Neural cell (in vitro differentiated cells): ENCODE data around the gene PCNX1. TPM values are rescaled to one million over a fixed set of nuclear protein-coding genes. Genes with fewer than 3 reads are reported as not detected.

Experiments used
- H2AFZ ChIP-seq: fragments of 200-600, 300-800 bp; sonication (generic), shearing (Covaris generic); 2 replicates; pipeline ENCODE4 v1.6.0; 2014; ENCODE audit warnings: low read depth, mild to moderate bottlenecking, antibody characterized with exemption, low read length, moderate library complexity
- H3F3A ChIP-seq: fragments of 200-600 bp; shearing (Covaris generic); 2 replicates; pipeline ENCODE4 v1.6.1; 2016; ENCODE audit warnings: mild to moderate bottlenecking, moderate library complexity, mixed read lengths, antibody characterized with exemption, low read length; ENCODE audit not compliant: insufficient read depth, poor library complexity, severe bottlenecking
- H3K27ac ChIP-seq: fragments of 200-600, 300-800 bp; sonication (generic), shearing (Covaris generic); 2 replicates; pipeline ENCODE4 v1.5.1; 2014; ENCODE audit warnings: mild to moderate bottlenecking, low read length, moderate library complexity
- H3K27me3 ChIP-seq: fragments of 300-800, 200-600 bp; sonication (generic), shearing (Covaris generic); 2 replicates; pipeline ENCODE4 v1.6.0; 2014; ENCODE audit warnings: mild to moderate bottlenecking, low read depth, low read length, moderate library complexity; ENCODE audit not compliant: insufficient read depth
- H3K36me3 ChIP-seq: fragments of 300-800, 200-600 bp; sonication (generic), shearing (Covaris generic); 2 replicates; pipeline ENCODE4 v1.5.1; 2014; ENCODE audit warnings: mild to moderate bottlenecking, antibody characterized with exemption, low read length, moderate library complexity; ENCODE audit not compliant: insufficient read depth
- H3K4me2 ChIP-seq: fragments of 300-800, 200-600 bp; sonication (generic), shearing (Covaris generic); 2 replicates; pipeline ENCODE4 v1.6.0; 2014; ENCODE audit warnings: mild to moderate bottlenecking, low read length
- H3K4me3 ChIP-seq: fragments of 300-800, 200-600 bp; sonication (generic), shearing (Covaris generic); 2 replicates; pipeline ENCODE4 v1.5.1; 2014; ENCODE audit warnings: mild to moderate bottlenecking, low read length, moderate library complexity
- H3K79me2 ChIP-seq: fragments of 200-600 bp; shearing (Covaris generic); replicated peaks from 2 replicates; pipeline ENCODE4 v1.6.0; 2014; ENCODE audit warnings: mild to moderate bottlenecking, low read length, moderate library complexity; ENCODE audit not compliant: insufficient read depth
- H3K9ac ChIP-seq: fragments of 300-800, 200-600 bp; sonication (generic), shearing (Covaris generic); 2 replicates; pipeline ENCODE4 v1.6.1; 2016; ENCODE audit warnings: mild to moderate bottlenecking, low read length, mixed read lengths
- H3K9me2 ChIP-seq: fragments of 200-600 bp; shearing (Covaris generic); 2 replicates; pipeline ENCODE4 v1.6.1; 2016; ENCODE audit warnings: mild to moderate bottlenecking, low read length, mixed read lengths; ENCODE audit not compliant: insufficient read depth
- H3K9me3 ChIP-seq: fragments of 200-600, 300-800 bp; sonication (generic), shearing (Covaris generic); 2 replicates; pipeline ENCODE4 v1.6.1; 2016; ENCODE audit warnings: mild to moderate bottlenecking, mixed run types, low read length, moderate library complexity, mixed read lengths
- H4K20me1 ChIP-seq: fragments of 200-600 bp; shearing (Covaris generic); 2 replicates; pipeline ENCODE4 v1.6.1; 2016; ENCODE audit warnings: mild to moderate bottlenecking, mixed run types; ENCODE audit not compliant: insufficient read depth
- CTCF ChIP-seq: fragments of 450-650 bp; IDR thresholded peaks from 2 replicates; pipeline ENCODE4 v1.5.1; 2014; ENCODE audit warnings: antibody characterized with exemption, mild to moderate bottlenecking, moderate library complexity; ENCODE audit not compliant: poor library complexity, severe bottlenecking
- EP300 ChIP-seq: fragments of 450-650 bp; conservative IDR thresholded peaks from 2 replicates; pipeline ENCODE4 v1.6.1; 2014; ENCODE audit warnings: antibody characterized with exemption, mild to moderate bottlenecking, moderate library complexity; ENCODE audit not compliant: poor library complexity, severe bottlenecking
- EZH2 ChIP-seq: fragments of 200-600, 300-800 bp; shearing (Covaris generic), sonication (generic); IDR thresholded peaks from 2 replicates; pipeline ENCODE4 v1.6.1; 2014; ENCODE audit warnings: antibody characterized with exemption, low read length, borderline replicate concordance, mild to moderate bottlenecking; ENCODE audit not compliant: insufficient read depth, poor library complexity, severe bottlenecking
- MXI1 ChIP-seq: fragments of 450-650 bp; conservative IDR thresholded peaks from 2 replicates; pipeline ENCODE4 v1.6.1; 2014; ENCODE audit warnings: antibody characterized with exemption, mild to moderate bottlenecking; ENCODE audit not compliant: poor library complexity, severe bottlenecking
- POLR2AphosphoS5 ChIP-seq: IDR thresholded peaks from 2 replicates; pipeline ENCODE4 v1.6.1; 2012
- RAD21 ChIP-seq: fragments of 450-650 bp; conservative IDR thresholded peaks from 2 replicates; pipeline ENCODE4 v1.6.1; 2014; ENCODE audit warnings: antibody characterized with exemption, mild to moderate bottlenecking, moderate library complexity
- SMC3 ChIP-seq: fragments of 450-650 bp; conservative IDR thresholded peaks from 2 replicates; pipeline ENCODE4 v1.6.1; 2014; ENCODE audit warnings: antibody characterized with exemption, mild to moderate bottlenecking, moderate library complexity; ENCODE audit not compliant: poor library complexity
- TAF1 ChIP-seq: IDR thresholded peaks from 2 replicates; pipeline ENCODE4 v1.6.1; 2012; ENCODE audit warnings: low read depth
- polyA plus RNA-seq: library from polyadenylated mRNA; depleted of rRNA; stranded (reverse); fragments of >200 nt; gene quantifications from 2 replicates; pipeline ENCODE4 v1.2.3, GENCODE V29; 2014
- TF ChIP-seq, protein P1 (sequence below): IDR thresholded peaks from 2 replicates; pipeline ENCODE4 v1.6.1; 2012; ENCODE audit warnings: borderline replicate concordance

The PCNX1 gene
- polyA plus RNA-seq, 1 donor from 2014 or later, result 23.7 TPM

- Histone ChIP-seq H3K27me3 (no peaks in the 10 kb centered on the region), H3K9me2 (no peaks in the 10 kb centered on the region), H2AFZ (no peak overlapping the region), H3K4me3 (no peak overlapping the region), H3K9me3 (no peaks in the 10 kb centered on the region), H3F3A (no peaks in the 10 kb centered on the region), H3K79me2 (no peaks in the 10 kb centered on the region), H3K36me3 (peaks cover 5% of the 10 kb centered on the region), H4K20me1 (no peaks in the 10 kb centered on the region), H3K4me2 (no peak overlapping the region), H3K27ac (no peak overlapping the region), H3K9ac (no peak overlapping the region)
- TF ChIP-seq POLR2AphosphoS5, result no peak
- TF ChIP-seq TAF1, result no peak
- TF ChIP-seq EP300, result no peak
- no peak for TF ChIP-seq RAD21
- TF ChIP-seq CTCF, result no peak
- TF ChIP-seq EZH2, result no peak
- TF ChIP-seq SMC3, result no peak
- TF ChIP-seq, protein P1, sequence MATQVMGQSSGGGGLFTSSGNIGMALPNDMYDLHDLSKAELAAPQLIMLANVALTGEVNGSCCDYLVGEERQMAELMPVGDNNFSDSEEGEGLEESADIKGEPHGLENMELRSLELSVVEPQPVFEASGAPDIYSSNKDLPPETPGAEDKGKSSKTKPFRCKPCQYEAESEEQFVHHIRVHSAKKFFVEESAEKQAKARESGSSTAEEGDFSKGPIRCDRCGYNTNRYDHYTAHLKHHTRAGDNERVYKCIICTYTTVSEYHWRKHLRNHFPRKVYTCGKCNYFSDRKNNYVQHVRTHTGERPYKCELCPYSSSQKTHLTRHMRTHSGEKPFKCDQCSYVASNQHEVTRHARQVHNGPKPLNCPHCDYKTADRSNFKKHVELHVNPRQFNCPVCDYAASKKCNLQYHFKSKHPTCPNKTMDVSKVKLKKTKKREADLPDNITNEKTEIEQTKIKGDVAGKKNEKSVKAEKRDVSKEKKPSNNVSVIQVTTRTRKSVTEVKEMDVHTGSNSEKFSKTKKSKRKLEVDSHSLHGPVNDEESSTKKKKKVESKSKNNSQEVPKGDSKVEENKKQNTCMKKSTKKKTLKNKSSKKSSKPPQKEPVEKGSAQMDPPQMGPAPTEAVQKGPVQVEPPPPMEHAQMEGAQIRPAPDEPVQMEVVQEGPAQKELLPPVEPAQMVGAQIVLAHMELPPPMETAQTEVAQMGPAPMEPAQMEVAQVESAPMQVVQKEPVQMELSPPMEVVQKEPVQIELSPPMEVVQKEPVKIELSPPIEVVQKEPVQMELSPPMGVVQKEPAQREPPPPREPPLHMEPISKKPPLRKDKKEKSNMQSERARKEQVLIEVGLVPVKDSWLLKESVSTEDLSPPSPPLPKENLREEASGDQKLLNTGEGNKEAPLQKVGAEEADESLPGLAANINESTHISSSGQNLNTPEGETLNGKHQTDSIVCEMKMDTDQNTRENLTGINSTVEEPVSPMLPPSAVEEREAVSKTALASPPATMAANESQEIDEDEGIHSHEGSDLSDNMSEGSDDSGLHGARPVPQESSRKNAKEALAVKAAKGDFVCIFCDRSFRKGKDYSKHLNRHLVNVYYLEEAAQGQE, result no peak
- no peak for TF ChIP-seq MXI1
Measured at GRCh38 chr14:71108398-71109119, 201.3 kb downstream of the PCNX1 start.

- peaks cover 5% of the 10 kb centered on the region for H3K36me3 ChIP-seq
- H3K27me3 ChIP-seq, result no peaks in the 10 kb centered on the region
- no peak overlapping the region for H3K4me2 ChIP-seq
- no peak overlapping the region for H2AFZ ChIP-seq
- H3K9me2 ChIP-seq, result no peaks in the 10 kb centered on the region
- no peaks in the 10 kb centered on the region for H3F3A ChIP-seq
- no peak for TF ChIP-seq RAD21
- no peak for TF ChIP-seq MXI1
- TF ChIP-seq SMC3, result no peak
- no peak for TF ChIP-seq POLR2AphosphoS5
- no peak for TF ChIP-seq EZH2
- no peak for TF ChIP-seq TAF1
- no peak for TF ChIP-seq EP300
- TF ChIP-seq, protein P1, result no peak
- TF ChIP-seq CTCF, result no peak
- H3K79me2 ChIP-seq, result no peaks in the 10 kb centered on the region
- H3K9ac ChIP-seq, result no peak overlapping the region
- no peak overlapping the region for H3K27ac ChIP-seq
- no peak overlapping the region for H3K4me3 ChIP-seq
- H3K9me3 ChIP-seq, result no peaks in the 10 kb centered on the region
- no peaks in the 10 kb centered on the region for H4K20me1 ChIP-seq
Measured at GRCh38 chr14:71113376-71113775, 206.1 kb downstream of the PCNX1 start.
